Ovary (tissue), 9 donors: ENCODE measurements around the gene CAMTA1. TPM values are rescaled to one million over a fixed set of nuclear protein-coding genes. Genes with fewer than 3 reads are reported as not detected.

ENCODE experiments used
- DNase-seq, 5 donors: peaks; one replicate each; pipeline ENCODE4 v3.0.0-alpha.2; 2019 to 2020
- H3K27ac ChIP-seq, 2 donors: fragments of 200-600 bp; one replicate each; pipeline versions ENCODE4 v1.5.1 to v1.8.0; 2019 to 2022
- H3K27me3 ChIP-seq: fragments of 200-600 bp; one replicate; pipeline ENCODE4 v1.8.0; 2022
- H3K36me3 ChIP-seq: fragments of 200-600 bp; sonication (generic); one replicate; pipeline ENCODE4 v1.5.1; 2019
- H3K4me1 ChIP-seq: one replicate; pipeline ENCODE4 v1.8.1; 2013; ENCODE audit warnings: mild to moderate bottlenecking, moderate library complexity; ENCODE audit not compliant: insufficient read depth
- H3K4me3 ChIP-seq: fragments of 200-600 bp; sonication (generic); one replicate; pipeline ENCODE4 v1.5.1; 2017
- H3K9me3 ChIP-seq, 2 donors: fragments of 200-600 bp in 1 of 2; sonication (generic) in 1 of 2; one replicate each; pipeline versions ENCODE4 v1.5.1 to v1.8.1; 2013 to 2019; ENCODE audit warnings: mild to moderate bottlenecking in 1 of 2, moderate library complexity in 1 of 2
- CTCF ChIP-seq, 3 donors: fragments of 450-650 bp in 2 of 3; fragments of 200-600 bp in 1 of 3; IDR thresholded peaks; one replicate each; pipeline versions ENCODE4 v1.5.1 to v1.8.0; 2016 to 2022; ENCODE audit warnings: antibody characterized with exemption in 3 of 3, mild to moderate bottlenecking in 1 of 3
- EP300 ChIP-seq: sonication (generic); formaldehyde crosslinking; IDR thresholded peaks from one replicate; pipeline ENCODE4 v1.6.1; 2017; ENCODE audit warnings: antibody characterized with exemption
- POLR2A ChIP-seq: fragments of 450-650 bp; IDR thresholded peaks from one replicate; pipeline ENCODE4 v1.6.1; 2017; ENCODE audit warnings: antibody characterized with exemption, mild to moderate bottlenecking, moderate library complexity
- WGBS, 3 donors: extraction: QIAGEN DNeasy Blood & Tissue Kit in 1 of 3; methylation state at CpG; one replicate each; pipeline versions ENCODE4 v1.1.5 to v1.1.7; 2013 to 2017; 5-methylcytosine and 5-hydroxymethylcytosine counted together
- intact Hi-C, 4 donors: fragments of 100-400 bp; cut with DNase I; formaldehyde crosslinking; loops; one replicate each; pipeline versions ENCODE4 v1.11.0 to v1.15.1; 2022 to 2023
- polyA plus RNA-seq, 2 donors: library from polyadenylated mRNA; stranded (reverse); fragments of 200-250 nt in 1 of 2; fragments of 350-450 nt in 1 of 2; fragmentation: Illumina TruSeq in 1 of 2; extraction: RNeasy Lipid Tissue Mini Kit (QIAGEN cat#74804) in 1 of 2; gene quantifications; one replicate each; pipeline ENCODE4 v1.2.3, GENCODE V29; 2013 to 2014
- total RNA-seq, 7 donors: library from RNA; depleted of rRNA in 2 of 7; stranded (reverse); fragments of >200 nt in 2 of 7; fragmentation: NEBNext Ultra II Directional in 3 of 7; extraction: Animal tissue kit (Norgen Biotek cat#: 25700) in 3 of 7; gene quantifications; one replicate each; pipeline versions ENCODE4 v1.1.0 to v1.2.4, GENCODE V29; 2016 to 2023
- donor health status: DM: no; HTN: no; CAD: no; lungs with moderate emphysema.
- donor health status: DM: no; HTN: no; CAD: no.
- donor health status: Bipolar disorder and iron deficiency.
- donor health status: DM: yes; HTN: yes; CAD: no.
- donor health status: DM: no; HTN: no; CAD: no.
- donor health status: DM: yes; HTN: yes; CAD: no.

The CAMTA1 gene
- total and polyA plus RNA-seq, 9 donors: 51.1 to 150 (median 67.4) TPM

- WGBS, 3 donors: 92 to 94% (median 93%) methylated on average over 18 of the region's 18 CpGs
- DNase-seq: no peak
- H3K4me1 ChIP-seq: no peaks in the 10 kb centered on the region
- H3K27ac ChIP-seq: no peak overlapping the region
- H3K27me3 ChIP-seq: no peaks in the 10 kb centered on the region
- no peaks in the 10 kb centered on the region for H3K36me3 ChIP-seq
- intact Hi-C loops: loop anchor here in 3 of 4 donors (10.0 kb wide), 4 partner anchors 416 to 916 kb away; no protein-coding TSS in a partner anchor
- TF ChIP-seq CTCF (IDR thresholded peaks at IDR 0.05): no peak
- no peaks in the 10 kb centered on the region for H3K9me3 ChIP-seq
- no peak overlapping the region for H3K4me3 ChIP-seq
Measured at GRCh38 chr1:7640350-7640749, 855.1 kb downstream of the CAMTA1 start.

GRCh38 chr1:7640920-7641585, 855.8 kb downstream of the CAMTA1 start:
- H3K9me3 ChIP-seq: no peaks in the 10 kb centered on the region
- H3K27me3 ChIP-seq: no peaks in the 10 kb centered on the region
- 80 to 87% (median 81%) methylated on average over 18 of the region's 18 CpGs for WGBS, 3 donors
- TF ChIP-seq POLR2A (no peak), CTCF (IDR thresholded peaks at IDR 0.05) (no peak), EP300 (no peak)
- intact Hi-C loops: loop anchor here in 3 of 4 donors (10.0 kb wide), 4 partner anchors 416 to 916 kb away; no protein-coding TSS in a partner anchor
- DNase-seq: no peak
- no peaks in the 10 kb centered on the region for H3K4me1 ChIP-seq
- H3K36me3 ChIP-seq: no peaks in the 10 kb centered on the region
- H3K27ac ChIP-seq: no peak overlapping the region
- H3K4me3 ChIP-seq: no peak overlapping the region

GRCh38 chr1:7641587-7642417, 856.5 kb downstream of the CAMTA1 start:
- TF ChIP-seq POLR2A (no peak), EP300 (no peak), CTCF (IDR thresholded peaks at IDR 0.05) (no peak)
- Histone ChIP-seq H3K9me3 (no peaks in the 10 kb centered on the region), H3K36me3 (no peaks in the 10 kb centered on the region), H3K4me1 (no peaks in the 10 kb centered on the region), H3K27me3 (no peaks in the 10 kb centered on the region), H3K4me3 (no peak overlapping the region), H3K27ac (no peak overlapping the region)
- 64 to 69% (median 68%) methylated on average over 17 to 18 of the region's 18 CpGs for WGBS, 3 donors
- intact Hi-C loops: loop anchor here in 3 of 4 donors (10.0 kb wide), 4 partner anchors 417 to 917 kb away; no protein-coding TSS in a partner anchor
- no peak for DNase-seq

GRCh38 chr1:7642418-7642704, 857.1 kb downstream of the CAMTA1 start:
- no peaks in the 10 kb centered on the region for H3K9me3 ChIP-seq
- no peaks in the 10 kb centered on the region for H3K27me3 ChIP-seq
- TF ChIP-seq CTCF (IDR thresholded peaks at IDR 0.05): no peak
- TF ChIP-seq POLR2A: no peak
- no peak for TF ChIP-seq EP300
- H3K4me3 ChIP-seq: no peak overlapping the region
- WGBS, 3 donors: 91 to 96% (median 94%) methylated on average over 5 to 9 of the region's 9 CpGs
- DNase-seq: no peak
- intact Hi-C loops: loop anchor here in 3 of 4 donors (10.0 kb wide), 4 partner anchors 418 to 918 kb away; no protein-coding TSS in a partner anchor
- H3K4me1 ChIP-seq: no peaks in the 10 kb centered on the region
- no peak overlapping the region for H3K27ac ChIP-seq
- no peaks in the 10 kb centered on the region for H3K36me3 ChIP-seq
